ENCODE data around the gene FZD10. TPM values are rescaled to one million over a fixed set of nuclear protein-coding genes. Genes with fewer than 3 reads are reported as not detected.

Gene FZD10
- total RNA-seq, 3 donors from 2014 or later (not counting 1 experiment from before 2014, with no cell fraction given): not detected

GRCh38 chr12:130130346-130130745 lies 31.9 kb upstream of the FZD10 start:
- H3K4me1 ChIP-seq (ENCODE audit: control insufficient read depth, insufficient read depth, low read length): no peaks in the 10 kb centered on the region
- no peaks in the 10 kb centered on the region for H3K4me1 Mint-ChIP-seq
- H3K36me3 Mint-ChIP-seq: no peaks in the 10 kb centered on the region
- no peak for TF ChIP-seq CTCF (IDR thresholded peaks at IDR 0.05)
- H3K36me3 ChIP-seq (ENCODE audit: control insufficient read depth, insufficient read depth, low read length): no peaks in the 10 kb centered on the region
- no peak overlapping the region for H3K4me3 ChIP-seq (ENCODE audit: low read length)
- no peaks in the 10 kb centered on the region for H3K27me3 ChIP-seq (ENCODE audit: control insufficient read depth, insufficient read depth, low read length)
- H3K9me3 ChIP-seq (ENCODE audit: control insufficient read depth, insufficient read depth, low read length): peaks cover 3% of the 10 kb centered on the region
- DNase-seq: no peak
- H3K27me3 Mint-ChIP-seq (ENCODE audit: low read depth in 2 of 2): no peaks in the 10 kb centered on the region
- intact Hi-C loops (cut with micrococcal nuclease): no loop called here
- H3K27ac ChIP-seq (ENCODE audit: low read length): no peak overlapping the region
- peaks cover 0 to 4% of the 10 kb centered on the region in 2 donors for H3K9me3 Mint-ChIP-seq
- no peak overlapping the region for H3K4me3 Mint-ChIP-seq
- ATAC-seq: no peak
- WGBS (ENCODE audit: insufficient coverage): 79% methylated on average over 6 of the region's 6 CpGs
- no peak overlapping the region for H3K27ac Mint-ChIP-seq

GRCh38 chr12:130131025-130131424 lies 31.2 kb upstream of the FZD10 start:
- Mint-ChIP-seq H3K27me3 (ENCODE audit: low read depth in 2 of 2) (no peaks in the 10 kb centered on the region), H3K4me1 (no peaks in the 10 kb centered on the region), H3K36me3 (no peaks in the 10 kb centered on the region), H3K4me3 (no peak overlapping the region), H3K27ac (no peak overlapping the region), H3K9me3 (peaks cover 0 to 6% of the 10 kb centered on the region in 2 donors)
- H3K4me3 ChIP-seq (ENCODE audit: low read length): no peak overlapping the region
- H3K27me3 ChIP-seq (ENCODE audit: control insufficient read depth, insufficient read depth, low read length): no peaks in the 10 kb centered on the region
- no peaks in the 10 kb centered on the region for H3K36me3 ChIP-seq (ENCODE audit: control insufficient read depth, insufficient read depth, low read length)
- no peak for ATAC-seq
- H3K27ac ChIP-seq (ENCODE audit: low read length): no peak overlapping the region
- TF ChIP-seq CTCF (IDR thresholded peaks at IDR 0.05): no peak
- peaks cover 3% of the 10 kb centered on the region for H3K9me3 ChIP-seq (ENCODE audit: control insufficient read depth, insufficient read depth, low read length)
- WGBS (ENCODE audit: insufficient coverage): 71% methylated on average over 14 of the region's 14 CpGs
- intact Hi-C loops (cut with micrococcal nuclease): no loop called here
- DNase-seq: no peak
- H3K4me1 ChIP-seq (ENCODE audit: control insufficient read depth, insufficient read depth, low read length): no peaks in the 10 kb centered on the region

GRCh38 chr12:130131801-130132200 lies 30.5 kb upstream of the FZD10 start:
- Mint-ChIP-seq H3K4me3 (no peak overlapping the region), H3K4me1 (no peaks in the 10 kb centered on the region), H3K9me3 (peaks cover 0 to 6% of the 10 kb centered on the region in 2 donors), H3K36me3 (no peaks in the 10 kb centered on the region), H3K27ac (no peak overlapping the region), H3K27me3 (ENCODE audit: low read depth in 2 of 2) (no peaks in the 10 kb centered on the region)
- 61% methylated on average over 8 of the region's 8 CpGs for WGBS (ENCODE audit: insufficient coverage)
- Histone ChIP-seq H3K27ac (ENCODE audit: low read length) (no peak overlapping the region), H3K27me3 (ENCODE audit: control insufficient read depth, insufficient read depth, low read length) (no peaks in the 10 kb centered on the region), H3K36me3 (ENCODE audit: control insufficient read depth, insufficient read depth, low read length) (no peaks in the 10 kb centered on the region), H3K9me3 (ENCODE audit: control insufficient read depth, insufficient read depth, low read length) (peaks cover 3% of the 10 kb centered on the region), H3K4me3 (ENCODE audit: low read length) (no peak overlapping the region), H3K4me1 (ENCODE audit: control insufficient read depth, insufficient read depth, low read length) (no peaks in the 10 kb centered on the region)
- no peak for TF ChIP-seq CTCF (IDR thresholded peaks at IDR 0.05)
- intact Hi-C loops (cut with micrococcal nuclease): no loop called here
- ATAC-seq (no peak), DNase-seq (no peak)

GRCh38 chr12:130132831-130133511 lies 29.3 kb upstream of the FZD10 start:
- H3K9me3 ChIP-seq (ENCODE audit: control insufficient read depth, insufficient read depth, low read length): peaks cover 3% of the 10 kb centered on the region
- DNase-seq (no peak), ATAC-seq (no peak)
- intact Hi-C loops (cut with micrococcal nuclease): no loop called here
- WGBS (ENCODE audit: insufficient coverage): 62% methylated on average over 14 of the region's 14 CpGs
- H3K27ac ChIP-seq (ENCODE audit: low read length): no peak overlapping the region
- no peaks in the 10 kb centered on the region for H3K36me3 ChIP-seq (ENCODE audit: control insufficient read depth, insufficient read depth, low read length)
- Mint-ChIP-seq H3K9me3 (peaks cover 0 to 6% of the 10 kb centered on the region in 2 donors), H3K4me1 (no peaks in the 10 kb centered on the region), H3K36me3 (no peaks in the 10 kb centered on the region), H3K27me3 (ENCODE audit: low read depth in 2 of 2) (peaks cover 0 to 5% of the 10 kb centered on the region in 2 donors), H3K4me3 (no peak overlapping the region), H3K27ac (no peak overlapping the region)
- no peak overlapping the region for H3K4me3 ChIP-seq (ENCODE audit: low read length)
- H3K27me3 ChIP-seq (ENCODE audit: control insufficient read depth, insufficient read depth, low read length): no peaks in the 10 kb centered on the region
- no peak for TF ChIP-seq CTCF (IDR thresholded peaks at IDR 0.05)
- H3K4me1 ChIP-seq (ENCODE audit: control insufficient read depth, insufficient read depth, low read length): no peaks in the 10 kb centered on the region
